ENCODE results near the gene ALDH16A1.
"Not testable (repeated sequence)": the region's sequence is repeated elsewhere in the genome, so short reads cannot be mapped to it uniquely, and the experiment has no call there.

ALDH16A1 gene

DNA sequence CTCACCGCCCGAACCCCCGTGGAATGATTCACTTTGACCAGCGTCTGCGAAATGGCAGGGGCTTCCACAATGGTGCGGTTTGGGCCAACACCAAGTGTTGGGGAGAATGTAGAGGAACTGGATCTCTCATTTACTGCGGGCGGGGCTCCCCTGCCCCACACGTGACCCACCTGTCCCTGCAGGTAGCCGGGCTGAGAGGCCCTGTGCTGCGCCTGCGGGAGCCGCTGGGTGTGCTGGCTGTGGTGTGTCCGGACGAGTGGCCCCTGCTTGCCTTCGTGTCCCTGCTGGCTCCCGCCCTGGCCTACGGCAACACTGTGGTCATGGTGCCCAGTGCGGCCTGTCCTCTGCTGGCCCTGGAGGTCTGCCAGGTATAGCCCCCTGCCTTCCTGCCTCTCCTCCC is 15.2 kb downstream of the ALDH16A1 start:
- DNase-seq: no peak

DNA sequence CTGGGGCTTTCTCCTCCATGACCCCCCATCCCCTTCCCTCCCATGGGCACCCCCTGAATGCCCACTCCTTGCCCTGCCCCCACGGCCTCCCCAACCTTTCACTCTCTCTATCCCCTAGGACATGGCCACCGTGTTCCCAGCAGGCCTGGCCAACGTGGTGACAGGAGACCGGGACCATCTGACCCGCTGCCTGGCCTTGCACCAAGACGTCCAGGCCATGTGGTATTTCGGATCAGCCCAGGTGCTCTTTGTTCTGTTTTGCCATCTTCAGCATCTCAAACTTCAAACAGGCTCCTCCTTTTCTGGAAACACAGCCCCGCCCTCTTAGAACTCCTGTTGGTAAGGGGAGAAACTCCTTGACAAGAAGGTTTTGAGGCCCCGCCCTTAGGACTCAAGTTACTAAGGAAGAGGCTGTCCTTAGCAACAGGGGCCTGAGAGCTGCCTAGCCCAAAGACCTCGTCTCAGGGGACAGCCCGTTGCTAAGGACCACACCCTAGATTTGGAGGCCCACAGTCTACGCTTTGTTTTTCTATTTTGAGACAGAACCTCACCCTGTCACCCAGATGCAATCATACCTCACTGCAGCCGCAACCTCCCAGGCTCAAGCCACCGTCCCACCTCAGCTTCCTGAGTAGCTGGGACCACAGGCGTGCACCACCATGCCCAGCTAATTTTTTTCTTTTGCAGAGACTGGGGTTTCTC is 15.9 kb downstream of the ALDH16A1 start:
- peak; percentile 70 for DNase-seq

DNA sequence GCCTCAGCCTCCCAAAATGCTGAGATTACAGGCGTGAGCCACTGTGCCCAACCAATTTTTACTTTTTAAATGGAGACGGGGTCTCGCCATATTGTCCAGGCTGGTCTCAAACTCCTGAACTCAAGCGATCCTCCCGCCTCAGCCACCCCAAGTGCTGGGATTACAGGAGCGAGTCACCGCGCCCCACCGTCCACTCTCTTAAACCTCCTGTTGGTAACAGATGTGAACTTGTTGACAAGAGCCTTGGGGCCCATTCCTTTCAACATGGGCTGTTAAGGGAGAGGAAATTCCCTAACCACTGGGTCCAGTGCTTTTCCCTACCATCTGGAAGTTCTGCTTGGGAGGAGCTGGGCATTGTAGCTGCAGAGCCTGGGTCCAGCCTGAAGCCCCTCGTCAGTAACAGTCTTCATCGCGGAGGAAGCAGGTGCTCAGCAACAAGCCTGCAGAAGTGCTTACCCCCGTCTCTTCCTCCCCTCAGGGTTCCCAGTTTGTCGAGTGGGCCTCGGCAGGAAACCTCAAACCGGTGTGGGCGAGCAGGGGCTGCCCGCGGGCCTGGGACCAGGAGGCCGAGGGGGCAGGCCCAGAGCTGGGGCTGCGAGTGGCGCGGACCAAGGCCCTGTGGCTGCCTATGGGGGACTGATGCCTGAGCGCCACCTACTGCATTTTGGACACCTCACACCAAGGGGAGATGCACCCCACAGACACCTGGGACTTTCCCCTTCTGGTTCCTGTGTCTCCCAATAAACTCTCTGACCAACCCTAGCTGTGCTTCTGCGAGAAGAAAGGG is 17.0 kb downstream of the ALDH16A1 start:
- peak; percentile 70 for DNase-seq

DNA sequence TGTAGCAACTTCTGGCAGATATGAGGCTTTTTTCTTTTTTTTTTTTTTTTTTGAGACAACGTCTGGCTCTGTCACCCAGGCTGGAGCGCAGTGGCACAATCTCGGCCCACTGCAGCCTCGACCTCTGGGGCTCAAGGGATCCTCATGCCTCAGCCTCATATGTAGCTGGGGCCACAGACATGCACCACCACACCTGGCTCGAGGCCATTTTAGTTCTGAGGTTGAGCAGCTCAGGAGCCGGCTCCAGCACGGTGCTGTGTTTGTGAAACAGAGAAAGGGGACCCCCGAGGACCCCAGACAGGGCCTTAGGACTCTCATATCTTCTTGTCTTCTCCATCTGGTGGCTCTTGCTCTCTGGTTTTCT is 17.6 kb downstream of the ALDH16A1 start:
- DNase-seq: no peak

DNA sequence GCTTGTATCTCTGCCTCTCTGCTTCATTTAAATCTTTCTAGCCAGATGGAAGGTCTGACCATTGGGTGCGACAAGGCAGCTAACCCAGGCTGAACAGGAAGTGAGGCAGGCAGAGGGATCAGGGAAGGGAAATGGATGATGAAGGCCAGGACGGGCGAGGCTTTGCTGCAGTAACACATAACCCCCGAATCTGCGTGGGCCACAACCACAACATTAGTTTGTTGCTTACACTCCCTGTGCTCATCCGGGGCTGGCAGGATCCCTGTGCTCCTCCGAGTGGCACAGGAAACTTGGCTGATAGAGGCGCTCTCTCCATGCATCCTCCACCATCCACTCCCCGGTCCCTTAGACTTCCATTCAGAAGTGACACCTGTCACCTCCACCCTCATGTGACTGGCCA is 19.9 kb downstream of the ALDH16A1 start:
- DNase-seq: no peak

DNA sequence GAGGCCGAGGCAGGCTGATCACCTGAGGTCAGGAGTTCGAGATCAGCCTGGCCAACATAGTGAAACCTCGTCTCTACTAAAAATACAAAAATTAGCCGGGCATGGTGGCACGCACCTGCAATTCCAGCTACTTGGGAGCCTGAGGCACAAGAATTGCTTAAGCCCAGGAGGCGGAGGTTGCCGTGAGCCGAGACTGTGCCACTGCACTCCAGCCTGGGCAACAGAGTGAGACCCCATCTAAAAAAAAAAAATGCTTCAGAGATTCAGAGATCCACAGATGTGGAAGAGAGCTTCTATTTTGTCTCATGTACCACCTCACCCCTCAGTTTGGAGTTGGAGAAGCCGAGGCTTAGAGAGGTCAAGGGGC is 20.5 kb downstream of the ALDH16A1 start:
- not testable (repeated sequence) for DNase-seq

DNA sequence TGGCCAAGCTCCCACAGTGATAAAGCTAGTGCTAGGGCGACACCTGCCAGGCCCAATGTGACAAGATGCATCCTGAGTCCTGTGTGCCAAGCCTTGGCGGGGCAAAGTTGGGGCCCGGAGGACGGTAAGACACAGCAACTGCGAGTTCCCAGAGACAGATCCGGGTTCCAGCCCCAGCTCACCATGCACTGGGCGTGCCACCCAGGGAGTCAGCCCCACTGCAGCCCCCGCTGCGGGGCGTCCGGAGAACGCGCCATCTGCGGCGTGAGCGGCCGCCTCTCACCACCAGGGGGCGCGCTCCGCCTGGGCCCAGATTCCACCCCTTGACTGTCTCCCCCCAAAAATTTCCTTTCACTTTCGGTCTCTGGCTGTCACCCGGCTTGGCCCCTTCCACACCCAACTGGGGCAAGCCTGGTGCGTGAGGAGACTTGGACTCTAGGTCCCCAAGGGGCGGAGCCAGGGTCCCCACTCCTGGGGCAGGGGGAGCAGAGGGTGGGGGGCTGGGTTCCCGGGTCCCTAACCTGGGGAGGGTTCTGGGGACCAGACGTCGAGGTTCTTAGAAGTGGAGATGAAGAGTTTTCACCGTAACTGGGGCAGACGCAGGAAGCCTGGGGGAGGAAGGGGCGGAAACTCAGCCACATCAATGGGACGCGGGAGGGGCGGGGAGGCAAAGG is 21.0 kb downstream of the ALDH16A1 start, which contains the start of gene FLT3LG:
TSS of gene FLT3LG (plus strand) at position 348 of the 674 bp plus-strand sequence. CDS start 425 bp downstream, outside the sequence.
- peak; percentile 84 for DNase-seq

DNA sequence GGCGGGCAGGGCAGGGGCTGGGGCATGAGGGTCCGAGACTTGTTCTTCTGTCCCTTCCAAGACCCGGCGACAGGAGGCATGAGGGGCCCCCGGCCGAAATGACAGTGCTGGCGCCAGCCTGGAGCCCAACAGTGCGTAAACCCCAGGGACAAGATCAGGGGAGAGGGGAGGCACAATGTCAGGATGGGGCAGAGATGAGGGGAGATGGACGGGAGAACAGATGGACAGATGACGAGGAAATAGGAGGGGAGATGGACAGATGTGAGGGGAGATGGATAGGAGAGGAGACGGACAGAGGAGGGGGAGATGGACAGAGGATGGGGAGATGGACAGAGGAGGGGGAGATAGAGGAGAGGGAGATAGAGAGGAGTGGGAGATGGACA is 21.5 kb downstream of the ALDH16A1 start:
- no peak for DNase-seq

DNA sequence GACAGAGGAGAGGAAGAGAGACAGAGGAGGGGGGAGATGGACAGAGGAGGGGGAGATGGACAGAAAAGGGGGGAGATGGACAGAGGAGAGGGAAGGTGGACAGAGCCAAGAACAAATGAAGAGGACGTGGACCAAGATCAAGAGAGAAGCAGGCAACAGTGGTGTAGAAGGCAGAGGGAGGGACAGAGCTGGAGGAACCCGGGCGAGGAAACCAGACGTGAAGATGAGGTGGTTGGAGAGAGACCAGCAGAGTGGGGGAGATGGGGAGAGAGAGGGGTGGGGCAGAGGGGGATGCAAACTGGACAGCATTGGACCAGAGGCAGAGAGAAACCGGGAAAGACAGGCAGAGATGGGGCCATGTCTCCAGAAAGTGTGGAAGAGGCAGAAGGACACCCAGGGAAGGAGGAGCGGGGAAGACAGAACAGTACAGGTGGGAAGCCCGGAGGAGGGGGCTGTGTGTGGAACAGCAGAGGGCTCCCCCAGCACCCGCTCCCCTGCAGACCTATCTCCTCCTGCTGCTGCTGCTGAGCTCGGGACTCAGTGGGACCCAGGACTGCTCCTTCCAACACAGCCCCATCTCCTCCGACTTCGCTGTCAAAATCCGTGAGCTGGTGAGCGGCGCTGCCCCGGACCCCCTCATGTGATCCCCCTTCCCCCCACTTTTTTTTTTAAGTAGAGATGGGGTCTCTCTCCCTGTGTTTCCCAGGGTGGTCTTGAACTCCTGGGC is 22.3 kb downstream of the ALDH16A1 start:
- DNase-seq: no peak

DNA sequence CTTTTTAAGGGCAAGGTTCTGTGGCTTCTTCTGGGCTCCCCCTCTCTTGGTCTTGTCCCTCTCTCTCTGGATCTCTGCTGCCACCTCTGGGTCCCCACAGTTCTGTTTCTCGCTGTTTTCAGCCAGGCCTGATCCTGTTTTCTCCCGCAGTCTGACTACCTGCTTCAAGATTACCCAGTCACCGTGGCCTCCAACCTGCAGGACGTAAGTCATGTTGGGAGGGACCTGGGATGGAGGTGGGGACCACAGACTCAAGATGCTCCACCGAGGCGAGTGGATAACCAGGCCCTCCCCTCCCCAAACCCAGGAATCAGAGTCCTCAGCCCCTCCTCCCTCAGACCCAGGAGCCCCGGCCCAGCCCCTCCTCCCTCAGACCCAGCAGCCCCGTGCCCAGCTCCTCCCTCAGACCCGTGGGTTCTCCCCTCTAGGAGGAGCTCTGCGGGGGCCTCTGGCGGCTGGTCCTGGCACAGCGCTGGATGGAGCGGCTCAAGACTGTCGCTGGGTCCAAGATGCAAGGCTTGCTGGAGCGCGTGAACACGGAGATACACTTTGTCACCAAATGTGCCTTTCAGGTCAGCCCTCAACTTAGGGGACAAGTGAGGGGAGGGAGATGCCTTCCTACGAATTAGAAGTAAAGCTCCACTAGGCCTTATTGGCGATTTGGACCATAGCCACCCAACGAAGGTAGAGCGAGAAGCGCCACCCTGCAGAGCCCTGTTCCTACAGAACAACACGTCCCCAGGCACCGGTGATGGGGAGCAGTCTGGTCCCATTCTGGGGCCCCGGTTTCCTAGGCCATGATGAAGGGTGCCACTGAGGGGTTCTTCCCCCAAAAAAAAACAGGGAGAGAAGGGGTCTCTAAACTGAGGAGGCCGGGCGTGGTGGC is 23.2 kb downstream of the ALDH16A1 start:
- DNase-seq: no peak

DNA sequence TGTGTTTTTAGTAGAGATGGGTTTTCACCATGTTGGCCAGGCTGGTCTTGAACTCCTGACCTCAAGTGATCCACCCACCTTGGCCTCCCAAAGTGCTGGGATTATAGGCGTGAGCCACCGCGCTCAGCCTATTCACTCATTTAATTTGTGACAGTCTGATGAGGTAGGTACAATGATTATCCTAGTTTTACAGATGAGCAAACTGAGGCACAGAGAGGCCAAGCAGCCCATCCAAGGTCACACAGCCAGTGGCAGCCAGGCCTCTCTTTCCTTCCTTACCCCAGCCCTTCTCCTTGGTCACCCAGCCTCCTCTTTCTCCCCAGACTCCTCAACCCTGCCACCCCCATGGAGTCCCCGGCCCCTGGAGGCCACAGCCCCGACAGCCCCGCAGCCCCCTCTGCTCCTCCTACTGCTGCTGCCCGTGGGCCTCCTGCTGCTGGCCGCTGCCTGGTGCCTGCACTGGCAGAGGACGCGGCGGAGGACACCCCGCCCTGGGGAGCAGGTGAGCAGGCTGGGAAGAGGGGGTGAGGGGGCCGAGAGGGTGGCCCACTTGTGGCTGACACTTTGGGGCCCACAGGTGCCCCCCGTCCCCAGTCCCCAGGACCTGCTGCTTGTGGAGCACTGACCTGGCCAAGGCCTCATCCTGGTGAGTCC is 27.1 kb downstream of the ALDH16A1 start:
- no peak for DNase-seq

DNA sequence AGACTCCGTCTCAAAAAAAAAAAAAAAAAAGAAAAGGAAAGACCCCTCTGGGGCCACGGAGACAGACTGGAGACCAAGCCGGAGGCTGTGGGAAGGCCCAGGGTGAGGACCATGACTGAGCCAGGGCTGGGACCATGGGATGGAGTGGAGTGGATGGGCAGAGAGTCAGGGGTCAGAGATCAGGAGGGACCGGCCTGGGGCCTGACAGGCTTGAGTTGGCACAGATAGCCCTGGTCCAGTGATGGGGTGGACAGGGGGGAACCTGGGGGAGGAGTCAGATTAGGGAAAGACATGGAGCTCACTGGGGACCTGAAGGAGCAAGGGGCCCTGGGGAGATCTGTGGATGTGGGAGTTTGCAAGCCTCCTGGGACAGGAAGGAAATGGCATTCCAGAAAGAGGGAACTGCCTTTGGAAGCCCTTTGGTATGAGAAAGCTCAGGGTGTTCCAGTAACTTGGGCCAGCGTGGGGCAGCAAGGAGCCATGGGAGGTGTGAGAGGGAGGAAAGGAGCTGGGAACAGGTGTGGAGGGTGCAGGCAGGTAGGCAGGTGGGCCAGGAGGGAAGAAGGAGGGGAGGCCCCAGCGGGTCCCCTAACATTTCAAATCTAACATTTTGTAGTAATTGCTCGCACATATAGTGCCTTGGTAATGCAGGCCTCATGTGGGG is 28.1 kb downstream of the ALDH16A1 start:
- DNase-seq: no peak

DNA sequence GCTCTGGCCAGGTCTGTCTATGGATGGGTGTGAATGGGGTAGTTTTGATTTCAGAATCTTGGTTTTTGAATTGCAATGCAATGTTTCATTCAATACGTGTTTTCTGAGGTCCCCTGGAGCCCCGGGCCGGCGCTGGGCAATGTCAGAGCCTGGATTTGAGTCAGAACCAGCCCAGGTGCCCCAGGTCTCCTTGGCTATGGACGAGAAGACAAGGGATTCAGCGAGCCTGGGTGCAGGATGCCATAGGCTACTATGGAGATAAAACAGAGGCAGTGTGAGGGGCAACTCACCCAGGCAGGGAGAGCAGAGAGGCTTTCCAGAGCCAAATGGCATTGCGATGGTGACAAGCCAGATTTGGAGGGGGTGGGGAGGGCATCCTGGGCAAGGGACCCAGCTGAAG is 33.2 kb downstream of the ALDH16A1 start:
- DNase-seq: no peak

DNA sequence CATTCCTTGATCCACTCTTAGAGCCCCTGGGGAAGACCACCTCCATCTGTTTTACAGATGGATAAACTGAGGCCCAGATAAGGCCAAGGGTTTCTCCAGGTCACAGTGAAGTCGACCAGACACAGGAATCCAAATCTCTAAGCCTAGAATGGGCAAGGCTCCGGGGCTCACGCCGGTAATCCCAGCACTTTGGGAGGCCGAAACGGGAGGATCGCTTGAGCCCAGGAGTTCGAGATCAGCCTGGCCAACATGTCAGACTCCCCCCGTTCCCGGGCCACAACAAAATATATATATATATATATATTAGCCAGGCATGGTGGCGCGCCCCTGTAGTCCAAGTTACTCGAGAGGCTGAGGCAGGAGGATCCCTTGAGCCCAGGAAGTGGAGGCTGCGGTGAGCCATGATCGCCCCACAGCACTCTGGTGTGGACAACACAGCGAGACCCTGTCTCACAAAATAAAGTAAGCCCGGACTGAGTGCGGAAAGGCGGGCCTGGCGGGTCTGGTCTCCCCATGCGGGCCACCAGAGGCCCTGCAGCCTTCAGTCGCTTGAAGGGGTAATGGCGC is 33.8 kb downstream of the ALDH16A1 start:
- DNase-seq: no peak

DNA sequence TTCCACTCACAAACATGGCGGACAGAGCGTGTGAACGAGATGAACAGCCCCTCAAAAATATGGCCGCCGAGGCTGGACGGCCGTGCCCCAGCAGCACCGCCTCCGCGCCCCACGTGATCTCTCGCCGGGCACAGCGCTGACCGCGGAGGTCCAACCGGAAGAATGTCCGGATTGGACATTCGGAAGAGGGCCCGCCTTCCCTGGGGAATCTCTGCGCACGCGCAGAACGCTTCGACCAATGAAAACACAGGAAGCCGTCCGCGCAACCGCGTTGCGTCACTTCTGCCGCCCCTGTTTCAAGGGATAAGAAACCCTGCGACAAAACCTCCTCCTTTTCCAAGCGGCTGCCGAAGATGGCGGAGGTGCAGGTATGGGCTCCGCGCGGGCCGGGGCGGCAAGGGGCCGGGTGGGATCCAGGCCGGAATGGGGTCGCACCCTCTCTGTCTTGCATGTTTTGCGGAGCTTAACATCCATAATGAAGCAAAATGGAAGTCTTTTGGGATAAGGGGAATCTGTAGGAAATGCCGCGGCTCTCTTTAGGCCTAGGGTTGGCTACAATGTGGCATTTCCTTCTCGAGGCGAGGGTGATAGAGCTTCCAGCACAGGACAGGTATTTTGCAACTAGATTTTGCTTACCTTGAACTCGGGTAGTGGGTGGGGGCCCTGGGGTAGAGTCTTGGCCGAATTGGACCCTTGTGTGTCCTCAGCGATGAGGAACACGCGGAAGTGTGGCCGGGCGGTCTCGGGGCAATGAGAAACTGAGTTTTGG is 34.4 kb downstream of the ALDH16A1 start, which contains the start of gene RPL13A:
TSS of gene RPL13A (plus strand) at position 332 of the 769 bp plus-strand sequence. CDS start at position 354, 22 bp downstream.
- peak; percentile 100 for DNase-seq

DNA sequence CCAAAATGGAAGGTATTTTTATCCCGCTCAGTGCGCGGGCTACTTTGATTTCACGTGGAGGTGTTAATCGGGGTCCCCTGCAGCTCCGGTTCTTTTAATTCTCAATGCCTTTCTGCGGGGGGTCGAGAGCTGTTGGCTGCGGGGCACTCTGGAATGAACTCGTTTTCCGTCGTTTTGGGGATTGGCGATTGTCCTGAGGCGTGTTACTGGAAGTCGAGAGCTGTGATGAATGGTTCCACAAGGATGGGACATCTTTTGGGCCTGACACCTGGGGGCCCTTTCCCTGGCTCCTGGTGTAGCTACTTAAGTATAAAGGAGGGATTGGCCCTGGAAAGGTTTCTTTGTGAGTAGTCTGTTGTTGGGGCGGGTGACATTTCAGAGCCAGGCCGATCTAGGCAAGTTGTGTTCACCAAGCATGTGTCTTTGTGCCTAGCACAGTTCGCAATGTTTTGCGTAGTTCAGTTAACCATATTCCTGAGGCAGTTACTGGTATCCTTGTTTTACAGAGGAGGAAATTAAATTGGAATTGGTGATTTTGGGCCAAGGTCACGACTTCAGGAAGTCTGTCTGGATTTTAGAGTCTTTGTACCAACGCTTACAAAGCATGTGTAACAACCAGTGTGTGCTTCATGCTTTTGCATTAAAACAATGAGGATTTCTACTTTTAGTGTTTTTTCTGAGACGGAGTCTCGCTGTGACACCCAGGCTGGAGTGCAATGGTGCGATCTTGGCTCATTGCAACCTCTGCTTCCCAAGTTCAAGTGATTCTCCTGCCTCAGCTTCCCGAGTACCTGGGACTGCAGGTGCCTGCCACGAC is 35.2 kb downstream of the ALDH16A1 start:
- no peak for DNase-seq

DNA sequence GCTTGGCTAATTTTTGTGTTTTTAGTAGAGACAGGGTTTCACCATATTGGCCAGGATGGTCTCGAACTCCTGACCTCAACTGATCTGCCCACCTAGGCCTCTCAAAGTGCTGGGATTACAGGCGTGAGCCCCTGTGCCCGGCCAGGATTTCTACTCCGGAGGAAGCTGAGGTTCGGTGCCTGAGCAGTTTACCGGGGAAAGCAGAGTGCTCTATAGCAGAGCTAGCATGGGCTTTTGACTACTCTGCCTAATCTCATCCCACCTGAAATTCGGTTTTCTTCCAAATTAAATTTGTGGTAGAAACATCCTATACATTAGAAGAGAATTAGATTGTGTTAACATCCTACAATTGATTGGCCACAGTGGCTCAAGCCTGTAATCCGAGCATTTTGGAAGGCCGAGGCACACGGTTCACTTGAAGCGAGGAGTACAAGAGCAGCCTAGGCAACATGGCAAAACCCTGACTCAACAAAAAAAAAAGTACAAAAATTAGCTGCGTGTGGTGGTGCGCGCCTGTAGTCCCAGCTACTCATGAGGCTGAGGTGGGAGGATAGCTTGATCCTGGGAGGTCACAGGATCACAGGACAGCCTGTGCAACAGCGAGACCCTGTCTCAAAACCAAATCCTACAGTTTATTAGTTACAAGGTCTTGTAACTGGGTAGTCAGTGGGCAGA is 36.0 kb downstream of the ALDH16A1 start:
- DNase-seq: no peak

DNA sequence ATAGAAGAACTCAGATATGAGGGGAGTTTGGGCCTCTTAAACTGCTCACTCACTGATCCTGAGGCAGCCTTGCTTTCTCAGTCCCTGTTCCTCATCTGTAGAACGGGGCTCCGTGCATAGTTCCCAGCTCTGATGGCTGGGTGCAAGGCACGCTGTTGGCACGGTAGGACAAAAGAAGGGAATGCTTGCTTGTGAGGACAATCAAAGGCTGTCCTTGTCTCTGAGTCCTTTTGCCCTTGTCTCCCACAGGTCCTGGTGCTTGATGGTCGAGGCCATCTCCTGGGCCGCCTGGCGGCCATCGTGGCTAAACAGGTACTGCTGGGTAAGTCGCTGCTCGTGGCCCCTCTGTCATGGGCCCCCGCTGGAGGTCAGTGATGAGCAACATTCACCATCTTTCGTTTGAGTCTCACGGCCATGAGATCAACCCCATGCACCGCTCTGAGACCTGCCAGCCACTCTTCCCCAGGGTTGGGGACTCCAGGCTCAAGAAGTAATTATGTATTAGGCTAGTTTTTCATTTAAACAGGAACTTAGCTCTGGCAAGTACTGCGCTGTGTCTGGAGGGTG is 36.7 kb downstream of the ALDH16A1 start:
- DNase-seq: no peak

Measured in inflammatory macrophage treated with lipopolysaccharide for 4 hours (primary cell).